Testis (tissue), 3 donors: ENCODE measurements around the gene GPATCH4. TPM values are rescaled to one million over a fixed set of nuclear protein-coding genes. Genes with fewer than 3 reads are reported as not detected.

Source experiments
- DNase-seq: peaks from one replicate; pipeline ENCODE4 v3.0.0-alpha.2; 2019
- H3K27ac ChIP-seq, 2 donors: fragments of 200-600 bp; sonication (generic); one replicate each; pipeline ENCODE4 v1.5.1; 2019
- H3K27me3 ChIP-seq: fragments of 200-600 bp; sonication (generic); one replicate; pipeline ENCODE4 v1.5.1; 2019
- H3K36me3 ChIP-seq: fragments of 200-600 bp; sonication (generic); one replicate; pipeline ENCODE4 v1.5.1; 2017; ENCODE audit warnings: low read depth; ENCODE audit errors: missing control alignments
- H3K4me1 ChIP-seq: fragments of 200-600 bp; sonication (generic); one replicate; pipeline ENCODE4 v1.5.1; 2019
- H3K4me3 ChIP-seq, 2 donors: fragments of 200-600 bp; sonication (generic); one replicate each; pipeline ENCODE4 v1.5.1; 2017 to 2019
- H3K9me3 ChIP-seq: fragments of 200-600 bp; sonication (generic); one replicate; pipeline ENCODE4 v1.5.1; 2017
- CTCF ChIP-seq, 3 experiments: fragments of 450-650 bp in 2 of 3; fragments of 200-600 bp in 1 of 3; sonication (generic) in 1 of 3; IDR thresholded peaks; one replicate each; pipeline ENCODE4 v1.5.1; 2016 to 2019; ENCODE audit warnings: antibody characterized with exemption in 3 of 3, mild to moderate bottlenecking in 2 of 3, moderate library complexity in 1 of 3
- POLR2A ChIP-seq: fragments of 450-650 bp; IDR thresholded peaks from one replicate; pipeline ENCODE4 v1.6.1; 2017; ENCODE audit warnings: antibody characterized with exemption, mild to moderate bottlenecking, moderate library complexity
- WGBS, 2 donors: methylation state at CpG; one replicate each; pipeline ENCODE4 v1.1.5; 2018; 5-methylcytosine and 5-hydroxymethylcytosine counted together
- intact Hi-C: fragments of 100-400 bp; cut with DNase I; formaldehyde crosslinking; loops from one replicate; pipeline ENCODE4 v1.15.1; 2023; ENCODE audit warnings: low total_unique reads
- polyA plus RNA-seq: library from polyadenylated mRNA; stranded (reverse); fragments of 350-450 nt; fragmentation: Illumina TruSeq; extraction: RNeasy Lipid Tissue Mini Kit (QIAGEN cat#74804); gene quantifications from one replicate; pipeline ENCODE4 v1.2.3, GENCODE V29; 2014; ENCODE audit warnings: low read depth, low replicate concordance; ENCODE audit not compliant: insufficient read depth
- total RNA-seq, 2 donors: library from RNA; depleted of rRNA; stranded (reverse); fragments of >200 nt; gene quantifications; one replicate each; pipeline ENCODE4 v1.2.3, GENCODE V29; 2016

GPATCH4 gene
- total and polyA plus RNA-seq, 3 donors from 2014 or later = 18.5 to 26.7 (median 21.6) TPM

- Histone ChIP-seq H3K4me1 (no peaks in the 10 kb centered on the region), H3K9me3 (no peaks in the 10 kb centered on the region), H3K27me3 (no peaks in the 10 kb centered on the region), H3K36me3 (no peaks in the 10 kb centered on the region), H3K27ac (no peak overlapping the region), H3K4me3 (no peak overlapping the region)
- 81% methylated on average over 2 of the region's 2 CpGs for WGBS, 2 donors
- intact Hi-C loops = no loop called here
- DNase-seq = no peak
- no peak for TF ChIP-seq CTCF (IDR thresholded peaks at IDR 0.05)
- TF ChIP-seq POLR2A = no peak
Observed at GRCh38 chr1:156549390-156549789, 51.9 kb downstream of the GPATCH4 start.

- DNase-seq = peak; percentile 23
Observed at GRCh38 chr1:156547982-156548381, 53.3 kb downstream of the GPATCH4 start.

GRCh38 chr1:156547434-156547833, 53.8 kb downstream of the GPATCH4 start:
- intact Hi-C loops = no loop called here
- no peak for DNase-seq

More at GRCh38 chr1:156547982-156548381, 53.3 kb downstream of the GPATCH4 start:
- 72 to 93% methylated on average over 4 to 9 of the region's 9 CpGs for WGBS, 2 donors
- intact Hi-C loops = no loop called here
- no peaks in the 10 kb centered on the region for H3K4me1 ChIP-seq
- TF ChIP-seq POLR2A = no peak
- H3K27me3 ChIP-seq = no peaks in the 10 kb centered on the region
- no peak overlapping the region for H3K27ac ChIP-seq
- no peaks in the 10 kb centered on the region for H3K36me3 ChIP-seq
- H3K9me3 ChIP-seq = no peaks in the 10 kb centered on the region
- no peak overlapping the region for H3K4me3 ChIP-seq

GRCh38 chr1:156546267-156546666, 55.0 kb downstream of the GPATCH4 start:
- Histone ChIP-seq H3K4me1 (no peaks in the 10 kb centered on the region), H3K27ac (no peak overlapping the region), H3K9me3 (no peaks in the 10 kb centered on the region), H3K27me3 (no peaks in the 10 kb centered on the region), H3K4me3 (no peak overlapping the region), H3K36me3 (no peaks in the 10 kb centered on the region)
- intact Hi-C loops = no loop called here
- DNase-seq = no peak
- TF ChIP-seq POLR2A (no peak), CTCF (IDR thresholded peaks at IDR 0.05) (no peak)
- WGBS, 2 donors = 95 to 96% methylated on average over 3 of the region's 3 CpGs

More at GRCh38 chr1:156547434-156547833, 53.8 kb downstream of the GPATCH4 start:
- WGBS, 2 donors = 96 to 97% methylated on average over 4 of the region's 4 CpGs
- Histone ChIP-seq H3K27me3 (no peaks in the 10 kb centered on the region), H3K36me3 (no peaks in the 10 kb centered on the region), H3K4me3 (no peak overlapping the region), H3K27ac (no peak overlapping the region), H3K9me3 (no peaks in the 10 kb centered on the region), H3K4me1 (no peaks in the 10 kb centered on the region)
- no peak for TF ChIP-seq POLR2A
- TF ChIP-seq CTCF (IDR thresholded peaks at IDR 0.05) = no peak

- no peak for DNase-seq
Observed at GRCh38 chr1:156544592-156545102, 56.6 kb downstream of the GPATCH4 start.

More at GRCh38 chr1:156544592-156545102, 56.6 kb downstream of the GPATCH4 start:
- intact Hi-C loops = no loop called here
- no peak overlapping the region for H3K27ac ChIP-seq
- no peaks in the 10 kb centered on the region for H3K36me3 ChIP-seq
- no peaks in the 10 kb centered on the region for H3K4me1 ChIP-seq
- no peaks in the 10 kb centered on the region for H3K27me3 ChIP-seq
- WGBS, 2 donors = 94 to 95% methylated on average over 3 of the region's 3 CpGs
- no peaks in the 10 kb centered on the region for H3K9me3 ChIP-seq
- H3K4me3 ChIP-seq = no peak overlapping the region
- TF ChIP-seq POLR2A (no peak), CTCF (IDR thresholded peaks at IDR 0.05) (no peak)

Other genes starting within 250 kb of the GPATCH4 start
- 1 to 10 TPM; 2.0 TPM for gene RHBG, start 232.3 kb downstream of the GPATCH4 start, total RNA-seq
- 3.3 TPM for gene RHBG, start 232.3 kb downstream of the GPATCH4 start, polyA plus RNA-seq
- 100 to 1,000 TPM in 1 of 2 donors, 10 to 100 TPM in 1; 96.8 to 113 TPM for gene MEF2D, start 100.7 kb downstream of the GPATCH4 start, total RNA-seq
- 34.4 TPM for gene MEF2D, start 100.7 kb downstream of the GPATCH4 start, polyA plus RNA-seq
- 10 to 100 TPM in 1 of 2 donors, 1 to 10 TPM in 1; 8.2 to 13.4 TPM for gene IQGAP3, start 28.9 kb downstream of the GPATCH4 start, total RNA-seq
- 5.6 TPM for gene IQGAP3, start 28.9 kb downstream of the GPATCH4 start, polyA plus RNA-seq
- gene TTC24, start 21.8 kb downstream of the GPATCH4 start, total RNA-seq = not detected
- gene TTC24, start 21.8 kb downstream of the GPATCH4 start, polyA plus RNA-seq = 0.38 TPM
- 100 to 1,000 TPM; 142 to 200 TPM for gene NAXE, start 9.7 kb downstream of the GPATCH4 start, total RNA-seq
- 110 TPM for gene NAXE, start 9.7 kb downstream of the GPATCH4 start, polyA plus RNA-seq
- 1 to 10 TPM; 5.5 to 6.0 TPM for gene HAPLN2, start 17.9 kb upstream of the GPATCH4 start, total RNA-seq
- 1.5 TPM for gene HAPLN2, start 17.9 kb upstream of the GPATCH4 start, polyA plus RNA-seq
- gene BCAN, start 40.6 kb upstream of the GPATCH4 start, total RNA-seq = 1 to 10 TPM; 8.8 to 9.7 TPM
- 3.3 TPM for gene BCAN, start 40.6 kb upstream of the GPATCH4 start, polyA plus RNA-seq
- gene NES, start 75.9 kb upstream of the GPATCH4 start, total RNA-seq = 10 to 100 TPM; 17.6 to 27.7 TPM
- 20.7 TPM for gene NES, start 75.9 kb upstream of the GPATCH4 start, polyA plus RNA-seq
- 1 to 10 TPM; 2.1 to 6.8 TPM for gene CRABP2, start 104.1 kb upstream of the GPATCH4 start, total RNA-seq
- gene CRABP2, start 104.1 kb upstream of the GPATCH4 start, polyA plus RNA-seq = 21.0 TPM
- 10 to 100 TPM; 34.1 to 69.0 TPM for gene METTL25B, start 127.0 kb upstream of the GPATCH4 start, total RNA-seq
- 50.5 TPM for gene METTL25B, start 127.0 kb upstream of the GPATCH4 start, polyA plus RNA-seq
- gene ISG20L2, start 127.3 kb upstream of the GPATCH4 start, total RNA-seq = 100 to 1,000 TPM in 1 of 2 donors, 10 to 100 TPM in 1; 60.9 to 150 TPM
- 223 TPM for gene ISG20L2, start 127.3 kb upstream of the GPATCH4 start, polyA plus RNA-seq
- 10 to 100 TPM; 36.6 to 51.7 TPM for gene MRPL24, start 139.6 kb upstream of the GPATCH4 start, total RNA-seq
- 101 TPM for gene MRPL24, start 139.6 kb upstream of the GPATCH4 start, polyA plus RNA-seq
- 10 to 100 TPM; 78.2 to 97.7 TPM for gene HDGF, start 150.2 kb upstream of the GPATCH4 start, total RNA-seq
- 133 TPM for gene HDGF, start 150.2 kb upstream of the GPATCH4 start, polyA plus RNA-seq
- gene PRCC, start 166.1 kb upstream of the GPATCH4 start, total RNA-seq = 10 to 100 TPM; 53.3 to 62.0 TPM
- gene PRCC, start 166.1 kb upstream of the GPATCH4 start, polyA plus RNA-seq = 68.3 TPM
- 1 to 10 TPM in 1 of 2 donors, not detected in 1; 3.1 TPM for gene SH2D2A, start 215.4 kb upstream of the GPATCH4 start, total RNA-seq
- 1.3 TPM for gene SH2D2A, start 215.4 kb upstream of the GPATCH4 start, polyA plus RNA-seq